AG10803 (cell line): Measurements from ENCODE around the gene KLF13.

Source experiments
- DNase-seq: peaks from one replicate; pipeline ENCODE4 v3.0.0; 2010; ENCODE audit warnings: low read depth
- H3K4me3 ChIP-seq: 2 replicates; pipeline ENCODE4 v1.5.1; 2011; ENCODE audit warnings: mild to moderate bottlenecking, low read length, control low read depth
- CTCF ChIP-seq: conservative IDR thresholded peaks from 2 replicates; pipeline ENCODE4 v1.5.1; 2011; ENCODE audit warnings: mild to moderate bottlenecking, low read length, control low read depth, inconsistent platforms

The KLF13 gene

DNA sequence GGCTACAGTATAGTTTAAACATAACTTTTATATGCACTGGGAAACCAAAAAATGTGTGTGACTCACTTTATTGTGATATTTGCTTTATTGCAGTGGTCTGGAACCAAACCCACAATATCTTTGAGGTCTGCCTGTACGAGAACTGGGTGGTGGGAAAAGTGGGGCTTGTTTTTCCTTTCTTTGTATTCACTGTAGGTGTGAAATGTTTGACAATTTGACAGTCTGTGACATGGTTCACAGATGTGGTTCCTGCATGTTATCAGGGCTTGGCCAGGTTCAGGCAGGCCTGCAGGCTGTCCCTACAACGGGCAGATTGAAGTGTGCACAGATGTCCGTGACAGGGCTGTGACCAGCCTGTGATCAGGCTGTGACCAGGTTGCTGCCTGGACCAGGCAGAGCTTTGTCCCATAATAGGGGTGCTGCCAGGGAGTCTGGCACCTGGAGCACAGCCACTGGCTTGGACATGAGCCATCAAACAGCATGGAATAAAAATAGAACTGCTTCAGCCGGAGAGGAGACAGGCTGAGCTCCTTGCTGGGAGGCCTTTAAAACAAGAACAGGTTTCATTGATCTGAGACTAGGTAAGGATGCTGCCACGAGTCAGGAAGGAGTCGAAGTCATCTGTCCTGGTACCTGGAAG, 61.0 kb downstream of the KLF13 start:
- TF ChIP-seq CTCF = no peak
- H3K4me3 ChIP-seq = no peak overlapping the region
- DNase-seq = peak; percentile 65

GRCh38 chr15:31389576-31389975, 62.9 kb downstream of the KLF13 start:
- H3K4me3 ChIP-seq = no peak overlapping the region
- no peak for DNase-seq
- TF ChIP-seq CTCF = no peak

DNA sequence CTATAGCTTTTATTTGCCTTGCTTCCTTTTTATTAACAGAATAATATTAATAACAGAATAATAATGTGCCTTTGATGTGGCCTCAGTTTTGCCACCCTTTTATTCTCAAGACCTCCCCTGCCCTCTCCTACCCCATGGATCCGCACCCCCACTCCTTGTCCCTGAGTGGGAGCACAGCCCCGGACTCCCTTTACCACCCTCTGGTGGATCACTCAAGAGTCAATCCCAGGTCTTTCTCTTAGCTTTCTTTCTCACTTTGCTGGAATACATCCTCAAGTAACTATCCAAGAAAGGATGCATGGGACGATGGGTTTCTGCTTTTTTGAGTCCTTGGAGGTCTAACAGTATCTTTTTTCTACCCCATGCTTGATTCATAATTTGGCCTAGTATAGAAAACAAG, 63.4 kb downstream of the KLF13 start:
- DNase-seq = no peak
- TF ChIP-seq CTCF = no peak
- H3K4me3 ChIP-seq = no peak overlapping the region

- H3K4me3 ChIP-seq = no peak overlapping the region
- no peak for DNase-seq
- no peak for TF ChIP-seq CTCF
These were observed 64.3 kb downstream of the KLF13 start for GRCh38 chr15:31390777-31391486.

DNA sequence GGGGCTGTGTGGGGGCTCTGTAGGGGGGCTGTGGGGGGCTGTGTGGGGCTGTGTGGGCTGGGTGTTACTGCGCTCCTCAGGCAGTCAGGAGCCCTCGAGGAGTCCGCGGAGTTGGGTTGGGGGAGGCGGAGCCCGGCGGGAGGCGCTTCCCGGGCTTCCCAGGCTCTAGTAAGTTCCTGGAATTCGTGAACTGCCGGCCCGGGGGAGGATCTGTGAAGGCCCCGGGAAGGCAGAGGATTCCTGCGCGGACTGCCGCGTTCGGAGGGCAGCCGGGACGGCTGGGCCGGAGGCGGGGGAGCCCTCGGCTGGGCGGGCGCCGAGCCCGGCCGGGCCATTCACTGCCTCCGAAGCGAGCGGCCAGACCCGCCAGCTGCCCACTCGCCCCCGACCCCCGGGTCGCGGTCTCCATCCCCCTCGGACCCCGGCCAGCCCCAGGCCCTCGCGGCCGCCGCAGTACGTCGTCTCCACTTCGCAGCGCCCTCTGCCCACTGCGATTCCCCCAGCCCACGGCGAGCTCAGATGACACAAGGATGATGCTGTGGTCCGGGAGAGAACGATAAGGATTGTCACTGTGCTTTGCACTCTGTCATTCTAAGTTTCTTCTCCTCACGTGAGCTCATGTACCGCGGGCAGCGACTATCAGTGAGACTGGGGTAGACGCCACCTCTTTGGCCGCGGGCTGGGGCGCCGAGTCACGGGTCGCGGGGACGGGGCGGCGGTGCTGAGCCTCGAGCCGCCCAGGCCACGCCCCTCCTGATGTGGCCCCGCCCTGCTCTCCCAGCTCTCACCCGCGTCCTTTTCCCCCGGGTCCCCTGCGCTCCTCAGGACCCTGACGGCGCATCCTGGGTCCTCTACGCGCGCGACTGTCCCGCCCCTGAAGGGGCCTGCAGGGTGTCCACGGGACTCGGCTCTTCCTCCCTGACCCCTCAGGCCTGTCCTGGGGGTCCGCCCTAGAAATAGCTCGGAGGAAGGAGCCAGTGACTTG, 65.3 kb downstream of the KLF13 start:
- TF ChIP-seq CTCF = no peak
- peak overlapping the region; percentile 86 for H3K4me3 ChIP-seq
- peak; percentile 81 for DNase-seq

DNA sequence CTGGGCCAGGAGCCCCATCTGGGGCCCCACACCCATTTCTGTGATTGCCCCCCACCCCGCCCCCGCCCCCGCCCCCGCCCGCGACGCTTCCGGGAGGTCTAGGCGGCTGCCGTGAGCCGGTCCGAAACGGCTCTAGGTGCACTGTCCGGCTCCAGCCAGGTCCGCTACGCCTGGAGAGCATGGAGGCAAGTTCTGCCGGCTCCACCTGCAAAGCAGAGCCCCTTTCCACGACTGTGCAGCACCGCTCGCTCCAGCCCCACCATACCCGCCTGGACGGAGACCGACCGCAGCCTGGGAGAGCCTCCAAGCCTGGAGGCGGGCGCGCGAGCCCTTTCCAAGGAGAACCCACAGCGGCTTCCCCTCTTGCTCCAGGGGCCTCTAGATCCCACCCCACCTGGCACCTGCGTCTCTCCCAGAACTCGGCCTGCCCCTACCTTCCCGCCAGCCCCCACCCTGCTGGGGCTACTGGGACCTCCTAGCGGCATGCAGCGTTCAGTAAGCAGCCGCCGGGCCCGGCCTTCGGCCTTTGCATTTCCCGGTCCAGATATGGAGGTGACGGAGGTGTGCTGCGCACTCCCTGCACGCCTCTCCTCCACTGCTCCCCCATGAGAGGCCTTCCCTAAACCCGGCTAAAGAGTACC, 66.2 kb downstream of the KLF13 start:
- TF ChIP-seq CTCF = no peak
- H3K4me3 ChIP-seq = peak overlapping the region; percentile 86
- no peak for DNase-seq
